Pancreas (tissue), 10 donors: ENCODE results near the gene CCDC85C. TPM values are rescaled to one million over a fixed set of nuclear protein-coding genes. Genes with fewer than 3 reads are reported as not detected.

Source experiments
- ATAC-seq, 4 donors: fragments of 200-7000 bp; cut with Tn5 transposase; one replicate each; pipeline versions ENCODE4 v1.8.0 to v1.9.1; 2020; ENCODE audit warnings: mild to moderate bottlenecking in 4 of 4, moderate library complexity in 4 of 4
- DNase-seq, 6 donors: peaks; one replicate each; pipeline ENCODE4 v3.0.0-alpha.2; 2020
- FAIRE-seq: peaks from 2 replicates; lab custom pipeline; 2012; peaks lifted over from hg19 to GRCh38; lab: Jason Lieb, UNC
- H3K27ac ChIP-seq, 4 donors: fragments of 200-600 bp; sonication (generic); 1 replicate in 3 of 4; 2 replicates in 1 of 4; pipeline versions ENCODE4 v1.5.0 to v1.8.0; 2020
- H3K27me3 ChIP-seq, 4 donors: fragments of 200-600 bp; one replicate each; pipeline ENCODE4 v1.8.0; 2021
- H3K36me3 ChIP-seq, 3 donors: fragments of 200-600 bp; sonication (generic) in 1 of 3; one replicate each; pipeline versions ENCODE4 v1.5.0 to v1.8.0; 2020 to 2021
- H3K4me1 ChIP-seq, 3 donors: fragments of 200-600 bp; one replicate each; pipeline ENCODE4 v1.8.0; 2021
- H3K4me3 ChIP-seq, 4 donors: fragments of 200-600 bp; sonication (generic) in 2 of 4; one replicate each; pipeline versions ENCODE4 v1.5.0 to v1.8.0; 2020 to 2021
- H3K9me3 ChIP-seq, 4 donors: fragments of 200-600 bp; one replicate each; pipeline ENCODE4 v1.8.0; 2021
- WGBS, 2 donors: extraction: QIAGEN DNeasy Blood & Tissue Kit; methylation state at CpG; one replicate each; pipeline ENCODE4 v1.1.7; 2013; 5-methylcytosine and 5-hydroxymethylcytosine counted together
- intact Hi-C, 3 donors: fragments of 100-400 bp; cut with DNase I; formaldehyde crosslinking; loops; one replicate each; pipeline versions ENCODE4 v1.11.1 to v1.14.2; 2022
- polyA plus RNA-seq, 2 donors: library from polyadenylated mRNA; stranded (reverse); fragments of 200-250 nt; gene quantifications; one replicate each; pipeline ENCODE4 v1.2.3, GENCODE V29; 2013
- total RNA-seq, 6 donors: library from RNA; stranded (reverse); fragmentation: NEBNext Ultra II Directional in 4 of 6; extraction: Animal tissue kit (Norgen Biotek cat#: 25700) in 4 of 6; gene quantifications; one replicate each; pipeline versions ENCODE4 v1.2.1 to v1.2.4, GENCODE V29; 2021 to 2023
- TF ChIP-seq, protein P1 (sequence below), 4 donors: fragments of 200-600 bp; sonication (generic) in 3 of 4; IDR thresholded peaks; one replicate each; pipeline versions ENCODE4 v1.5.0 to v1.8.0; 2021; ENCODE audit warnings: antibody characterized with exemption in 4 of 4
- donor health status: healthy with polysubstance abuse.
- donor health status: DM: no; HTN: no; CAD: no; lungs with moderate emphysema.
- donor health status: DM: no; HTN: no; CAD: no.
- donor health status: control.
- donor health status: control.
- donor health status: Bipolar disorder and iron deficiency.
- donor health status: DM: yes; HTN: yes; CAD: no.
- donor health status: DM: no; HTN: no; CAD: no.
- donor health status: DM: no; HTN: no; CAD: no.
- donor health status: DM: yes; HTN: yes; CAD: no.

The CCDC85C gene
- total and polyA plus RNA-seq, 8 donors: 9.5 to 22.2 (median 17.6) TPM

- TF ChIP-seq, protein P1, sequence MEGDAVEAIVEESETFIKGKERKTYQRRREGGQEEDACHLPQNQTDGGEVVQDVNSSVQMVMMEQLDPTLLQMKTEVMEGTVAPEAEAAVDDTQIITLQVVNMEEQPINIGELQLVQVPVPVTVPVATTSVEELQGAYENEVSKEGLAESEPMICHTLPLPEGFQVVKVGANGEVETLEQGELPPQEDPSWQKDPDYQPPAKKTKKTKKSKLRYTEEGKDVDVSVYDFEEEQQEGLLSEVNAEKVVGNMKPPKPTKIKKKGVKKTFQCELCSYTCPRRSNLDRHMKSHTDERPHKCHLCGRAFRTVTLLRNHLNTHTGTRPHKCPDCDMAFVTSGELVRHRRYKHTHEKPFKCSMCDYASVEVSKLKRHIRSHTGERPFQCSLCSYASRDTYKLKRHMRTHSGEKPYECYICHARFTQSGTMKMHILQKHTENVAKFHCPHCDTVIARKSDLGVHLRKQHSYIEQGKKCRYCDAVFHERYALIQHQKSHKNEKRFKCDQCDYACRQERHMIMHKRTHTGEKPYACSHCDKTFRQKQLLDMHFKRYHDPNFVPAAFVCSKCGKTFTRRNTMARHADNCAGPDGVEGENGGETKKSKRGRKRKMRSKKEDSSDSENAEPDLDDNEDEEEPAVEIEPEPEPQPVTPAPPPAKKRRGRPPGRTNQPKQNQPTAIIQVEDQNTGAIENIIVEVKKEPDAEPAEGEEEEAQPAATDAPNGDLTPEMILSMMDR (IDR thresholded peaks at IDR 0.05): no peak
- Histone ChIP-seq H3K27ac (no peak overlapping the region), H3K36me3 (peaks cover 5 to 76% (median 36%) of the 10 kb centered on the region in 3 donors), H3K27me3 (no peaks in the 10 kb centered on the region), H3K4me1 (no peaks in the 10 kb centered on the region), H3K9me3 (no peaks in the 10 kb centered on the region), H3K4me3 (no peak overlapping the region)
- whole genome bisulfite sequencing, 2 donors: 89 to 90% methylated on average over 2 of the region's 2 CpGs
- intact Hi-C loops: no loop called here
- FAIRE-seq: no peak
- no peak for DNase-seq
- no peak for ATAC-seq
These were observed 106.7 kb downstream of the CCDC85C start for GRCh38 chr14:99497341-99497740.

- Histone ChIP-seq H3K27ac (no peak overlapping the region), H3K4me1 (peaks cover 16 to 30% (median 22%) of the 10 kb centered on the region in 3 donors), H3K9me3 (no peaks in the 10 kb centered on the region), H3K4me3 (no peak overlapping the region), H3K36me3 (no peaks in the 10 kb centered on the region), H3K27me3 (no peaks in the 10 kb centered on the region)
- intact Hi-C loops: no loop called here
- TF ChIP-seq, protein P1 (IDR thresholded peaks at IDR 0.05): no peak
- ATAC-seq: no peak
- no peak for DNase-seq
- 26 to 29% methylated on average over 2 of the region's 2 CpGs for WGBS, 2 donors
- FAIRE-seq: no peak
These were observed 119.9 kb downstream of the CCDC85C start for GRCh38 chr14:99484106-99484505.

GRCh38 chr14:99481745-99482099 lies 122.3 kb downstream of the CCDC85C start:
- no peak for FAIRE-seq
- H3K27ac ChIP-seq: peak overlapping the region; percentile 61 to 87 (median 82)
- ATAC-seq: peak in 2 of 4 donors; percentile 0 to 1
- H3K9me3 ChIP-seq: no peaks in the 10 kb centered on the region
- no peaks in the 10 kb centered on the region for H3K36me3 ChIP-seq
- no peaks in the 10 kb centered on the region for H3K27me3 ChIP-seq
- WGBS, 2 donors: 0 to 1% methylated on average over 17 of the region's 17 CpGs
- DNase-seq: no peak
- peak overlapping the region; percentile 81 to 88 (median 86) for H3K4me3 ChIP-seq
- H3K4me1 ChIP-seq: peaks cover 20 to 43% (median 26%) of the 10 kb centered on the region in 3 donors
- TF ChIP-seq, protein P1 (IDR thresholded peaks at IDR 0.05): no peak
- intact Hi-C loops: no loop called here

GRCh38 chr14:99480917-99481744 lies 122.9 kb downstream of the CCDC85C start, which contains the start of gene CCNK:
Gene CCNK (plus strand): TSS chr14:99481409. CDS start chr14:99492678, 11,269 bp downstream.
- WGBS, 2 donors: 0% methylated on average over 52 to 82 of the region's 82 CpGs

More at GRCh38 chr14:99480917-99481744, 122.9 kb downstream of the CCDC85C start, which contains the start of gene CCNK:
- Histone ChIP-seq H3K4me1 (peaks cover 20 to 43% (median 30%) of the 10 kb centered on the region in 3 donors), H3K27ac (peak within 1 kb of the TSS; percentile 69 to 87 (median 82)), H3K4me3 (peak within 1 kb of the TSS; percentile 81 to 92 (median 87)), H3K36me3 (no peaks in the 10 kb centered on the region), H3K27me3 (no peaks in the 10 kb centered on the region), H3K9me3 (no peaks in the 10 kb centered on the region)
- ATAC-seq (peak; percentile 90 to 96 (median 92)), DNase-seq (peak; percentile 98 to 100 (median 100)), FAIRE-seq (peak; percentile 98)
- intact Hi-C loops: no loop called here
- TF ChIP-seq, protein P1 (IDR thresholded peaks at IDR 0.05): no peak
